Ovary (tissue), 9 donors: ENCODE data around the gene DOCK2. TPM values are rescaled to one million over a fixed set of nuclear protein-coding genes. Genes with fewer than 3 reads are reported as not detected.

Source experiments
- DNase-seq, 5 donors: peaks; one replicate each; pipeline ENCODE4 v3.0.0-alpha.2; 2019 to 2020
- H3K27ac ChIP-seq, 2 donors: fragments of 200-600 bp; one replicate each; pipeline versions ENCODE4 v1.5.1 to v1.8.0; 2019 to 2022
- H3K27me3 ChIP-seq: fragments of 200-600 bp; one replicate; pipeline ENCODE4 v1.8.0; 2022
- H3K36me3 ChIP-seq: fragments of 200-600 bp; sonication (generic); one replicate; pipeline ENCODE4 v1.5.1; 2019
- H3K4me1 ChIP-seq: one replicate; pipeline ENCODE4 v1.8.1; 2013; ENCODE audit warnings: mild to moderate bottlenecking, moderate library complexity; ENCODE audit not compliant: insufficient read depth
- H3K4me3 ChIP-seq: fragments of 200-600 bp; sonication (generic); one replicate; pipeline ENCODE4 v1.5.1; 2017
- H3K9me3 ChIP-seq, 2 donors: fragments of 200-600 bp in 1 of 2; sonication (generic) in 1 of 2; one replicate each; pipeline versions ENCODE4 v1.5.1 to v1.8.1; 2013 to 2019; ENCODE audit warnings: mild to moderate bottlenecking in 1 of 2, moderate library complexity in 1 of 2
- CTCF ChIP-seq, 3 donors: fragments of 450-650 bp in 2 of 3; fragments of 200-600 bp in 1 of 3; IDR thresholded peaks; one replicate each; pipeline versions ENCODE4 v1.5.1 to v1.8.0; 2016 to 2022; ENCODE audit warnings: antibody characterized with exemption in 3 of 3, mild to moderate bottlenecking in 1 of 3
- EP300 ChIP-seq: sonication (generic); formaldehyde crosslinking; IDR thresholded peaks from one replicate; pipeline ENCODE4 v1.6.1; 2017; ENCODE audit warnings: antibody characterized with exemption
- POLR2A ChIP-seq: fragments of 450-650 bp; IDR thresholded peaks from one replicate; pipeline ENCODE4 v1.6.1; 2017; ENCODE audit warnings: antibody characterized with exemption, mild to moderate bottlenecking, moderate library complexity
- WGBS, 3 donors: extraction: QIAGEN DNeasy Blood & Tissue Kit in 1 of 3; methylation state at CpG; one replicate each; pipeline versions ENCODE4 v1.1.5 to v1.1.7; 2013 to 2017; 5-methylcytosine and 5-hydroxymethylcytosine counted together
- intact Hi-C, 4 donors: fragments of 100-400 bp; cut with DNase I; formaldehyde crosslinking; loops; one replicate each; pipeline versions ENCODE4 v1.11.0 to v1.15.1; 2022 to 2023
- polyA plus RNA-seq, 2 donors: library from polyadenylated mRNA; stranded (reverse); fragments of 200-250 nt in 1 of 2; fragments of 350-450 nt in 1 of 2; fragmentation: Illumina TruSeq in 1 of 2; extraction: RNeasy Lipid Tissue Mini Kit (QIAGEN cat#74804) in 1 of 2; gene quantifications; one replicate each; pipeline ENCODE4 v1.2.3, GENCODE V29; 2013 to 2014
- total RNA-seq, 7 donors: library from RNA; depleted of rRNA in 2 of 7; stranded (reverse); fragments of >200 nt in 2 of 7; fragmentation: NEBNext Ultra II Directional in 3 of 7; extraction: Animal tissue kit (Norgen Biotek cat#: 25700) in 3 of 7; gene quantifications; one replicate each; pipeline versions ENCODE4 v1.1.0 to v1.2.4, GENCODE V29; 2016 to 2023
- donor health status: DM: no; HTN: no; CAD: no; lungs with moderate emphysema.
- donor health status: DM: no; HTN: no; CAD: no.
- donor health status: Bipolar disorder and iron deficiency.
- donor health status: DM: yes; HTN: yes; CAD: no.
- donor health status: DM: no; HTN: no; CAD: no.
- donor health status: DM: yes; HTN: yes; CAD: no.

Gene DOCK2
- total and polyA plus RNA-seq, 9 donors: 1.3 to 10.2 (median 5.4) TPM

GRCh38 chr5:169781420-169782345 lies 144.6 kb downstream of the DOCK2 start:
- WGBS, 3 donors: 70 to 77% (median 72%) methylated on average over 6 of the region's 6 CpGs
- no peak for DNase-seq
- H3K27ac ChIP-seq: no peak overlapping the region
- H3K4me1 ChIP-seq: no peaks in the 10 kb centered on the region
- intact Hi-C loops: no loop called here
- H3K4me3 ChIP-seq: no peak overlapping the region
- TF ChIP-seq CTCF (IDR thresholded peaks at IDR 0.05): no peak
- TF ChIP-seq EP300: no peak
- no peak for TF ChIP-seq POLR2A
- H3K36me3 ChIP-seq: no peaks in the 10 kb centered on the region
- H3K27me3 ChIP-seq: no peaks in the 10 kb centered on the region
- H3K9me3 ChIP-seq: no peaks in the 10 kb centered on the region

- 54 to 58% (median 54%) methylated on average over 5 of the region's 5 CpGs for WGBS, 3 donors
Observed at GRCh38 chr5:169785771-169786618, 148.9 kb downstream of the DOCK2 start.

GRCh38 chr5:169788168-169788567 lies 151.1 kb downstream of the DOCK2 start:
- Histone ChIP-seq H3K27me3 (no peaks in the 10 kb centered on the region), H3K27ac (no peak overlapping the region), H3K4me3 (no peak overlapping the region), H3K9me3 (no peaks in the 10 kb centered on the region), H3K36me3 (no peaks in the 10 kb centered on the region), H3K4me1 (no peaks in the 10 kb centered on the region)
- no peak for DNase-seq
- WGBS, 3 donors: 61 to 67% (median 66%) methylated on average over 5 of the region's 5 CpGs
- no peak for TF ChIP-seq CTCF (IDR thresholded peaks at IDR 0.05)
- TF ChIP-seq EP300: no peak
- TF ChIP-seq POLR2A: no peak
- intact Hi-C loops: no loop called here

More at GRCh38 chr5:169785771-169786618, 148.9 kb downstream of the DOCK2 start:
- no peak for TF ChIP-seq CTCF (IDR thresholded peaks at IDR 0.05)
- TF ChIP-seq EP300: no peak
- no peak for TF ChIP-seq POLR2A
- no peaks in the 10 kb centered on the region for H3K36me3 ChIP-seq
- H3K27me3 ChIP-seq: no peaks in the 10 kb centered on the region
- intact Hi-C loops: no loop called here
- H3K4me3 ChIP-seq: no peak overlapping the region
- no peak for DNase-seq
- no peaks in the 10 kb centered on the region for H3K4me1 ChIP-seq
- no peaks in the 10 kb centered on the region for H3K9me3 ChIP-seq
- H3K27ac ChIP-seq: no peak overlapping the region

- TF ChIP-seq CTCF (IDR thresholded peaks at IDR 0.05) (no peak), EP300 (no peak), POLR2A (no peak)
- Histone ChIP-seq H3K27me3 (no peaks in the 10 kb centered on the region), H3K4me1 (no peaks in the 10 kb centered on the region), H3K36me3 (no peaks in the 10 kb centered on the region), H3K9me3 (no peaks in the 10 kb centered on the region), H3K27ac (no peak overlapping the region), H3K4me3 (no peak overlapping the region)
- 83 to 88% (median 86%) methylated on average over 1 of the region's 1 CpG for WGBS, 3 donors
- no peak for DNase-seq
- intact Hi-C loops: no loop called here
Observed at GRCh38 chr5:169789417-169789940, 152.4 kb downstream of the DOCK2 start.
